GM12878 (cell line): Measurements from ENCODE around the gene TRPV5. TPM values are rescaled to one million over a fixed set of nuclear protein-coding genes. Genes with fewer than 3 reads are reported as not detected.

Experiments
- ATAC-seq: fragments of 200-7000 bp; cut with Tn5 transposase; 3 replicates; pipeline ENCODE4 v1.9.1; 2020; ENCODE audit warnings: mild to moderate bottlenecking, moderate library complexity
- BruUV-seq: library from RNA; stranded (reverse); fragments of 400-500 nt; replicated peaks from 2 replicates; lab custom pipeline; 2021; lab: Mats Ljungman, UMichigan
- CTCF ChIA-PET: fragments of 300-600 bp; sonication (Branson Sonifier 250); formaldehyde crosslinking; extraction: SDS; loops from one replicate; lab custom pipeline; 2021; ENCODE audit warnings: inconsistent platforms; lab: Yijun Ruan, JAX
- POLR2A ChIA-PET: fragments of 350-600 bp; formaldehyde crosslinking; extraction: SDS; loops from one replicate; lab custom pipeline; 2021; ENCODE audit warnings: inconsistent platforms; lab: Charles Lee
- RAD21 ChIA-PET: fragments of 300-600 bp; sonication (Branson Sonifier 250); formaldehyde crosslinking; loops from one replicate; lab custom pipeline; 2023; ENCODE audit warnings: antibody characterized with exemption; ENCODE audit not compliant: unreplicated experiment; lab: Charles Lee
- SMC1A ChIA-PET: fragments of 300-600 bp; sonication (Branson Sonifier 250); formaldehyde crosslinking; loops from one replicate; lab custom pipeline; 2023; ENCODE audit not compliant: unreplicated experiment, uncharacterized antibody; lab: Charles Lee
- DNase-seq: peaks from one replicate; pipeline ENCODE4 v3.0.0-alpha.2; 2011; ENCODE audit warnings: low read depth, low spot score
- FAIRE-seq: peaks from 3 replicates; lab custom pipeline; 2011; peaks lifted over from hg19 to GRCh38; lab: Jason Lieb, UNC
- H2AFZ ChIP-seq: 2 replicates; pipeline ENCODE4 v1.6.0; 2011; ENCODE audit warnings: low read depth, low read length, control low read depth; ENCODE audit not compliant: control insufficient read depth
- H3K27ac ChIP-seq: 2 replicates; pipeline ENCODE4 v1.5.1; 2011; ENCODE audit warnings: control low read depth; ENCODE audit not compliant: control insufficient read depth, insufficient read depth
- H3K27me3 ChIP-seq, 2 experiments: replicated peaks in 1 of 2; 2 replicates each; pipeline versions ENCODE4 v1.6.0 to v1.6.1; 2011; ENCODE audit warnings: low read length in 1 of 2; ENCODE audit not compliant: control insufficient read depth in 2 of 2, insufficient read depth in 2 of 2
- H3K36me3 ChIP-seq, 2 experiments: 2 replicates each; pipeline ENCODE4 v1.5.1; 2011; ENCODE audit warnings: low read length in 1 of 2; ENCODE audit not compliant: control insufficient read depth in 2 of 2, insufficient read depth in 2 of 2
- H3K4me1 ChIP-seq: 2 replicates; pipeline ENCODE4 v1.6.1; 2011; ENCODE audit warnings: mild to moderate bottlenecking, low read length, moderate library complexity, mixed read lengths; ENCODE audit not compliant: control insufficient read depth, insufficient read depth
- H3K4me2 ChIP-seq: 2 replicates; pipeline ENCODE4 v1.6.0; 2011; ENCODE audit warnings: control low read depth; ENCODE audit not compliant: control insufficient read depth, insufficient read depth
- H3K4me3 ChIP-seq: fragments of 200-600 bp; sonication (generic); 2 replicates; pipeline ENCODE4 v1.5.1; 2016
- H3K79me2 ChIP-seq: 2 replicates; pipeline ENCODE4 v1.6.0; 2011; ENCODE audit warnings: low read length; ENCODE audit not compliant: control insufficient read depth, insufficient read depth
- H3K9ac ChIP-seq: 2 replicates; pipeline ENCODE4 v1.8.0; 2011; ENCODE audit warnings: low read length, control low read depth, mixed read lengths; ENCODE audit not compliant: control insufficient read depth, insufficient read depth
- H3K9me3 ChIP-seq: replicated peaks from 3 replicates; pipeline ENCODE4 v1.5.1; 2011; ENCODE audit warnings: mild to moderate bottlenecking, low read length; ENCODE audit not compliant: control insufficient read depth, insufficient read depth
- H4K20me1 ChIP-seq: 2 replicates; pipeline ENCODE4 v1.6.0; 2011; ENCODE audit not compliant: control insufficient read depth, insufficient read depth
- ATF2 ChIP-seq: IDR thresholded peaks from 2 replicates; pipeline ENCODE4 v1.6.1; 2012; ENCODE audit warnings: low read length, inconsistent platforms
- GATAD2B ChIP-seq: fragments of 450-650 bp; conservative IDR thresholded peaks from 2 replicates; pipeline ENCODE4 v1.6.1; 2017; ENCODE audit warnings: low read depth, mild to moderate bottlenecking, moderate library complexity
- MTA3 ChIP-seq: IDR thresholded peaks from 2 replicates; pipeline ENCODE4 v1.6.1; 2012; ENCODE audit warnings: low read length, inconsistent platforms, borderline replicate concordance
- SKIL ChIP-seq: fragments of 450-650 bp; IDR thresholded peaks from 2 replicates; pipeline ENCODE4 v1.6.1; 2017; ENCODE audit warnings: mild to moderate bottlenecking, low read depth, inconsistent platforms; ENCODE audit not compliant: poor library complexity, severe bottlenecking
- SPI1 ChIP-seq: IDR thresholded peaks from 2 replicates; pipeline ENCODE4 v1.6.1; 2011; ENCODE audit warnings: low read depth, mild to moderate bottlenecking, low read length, moderate library complexity, borderline replicate concordance; ENCODE audit not compliant: insufficient read depth
- ZBTB40 ChIP-seq: fragments of 450-650 bp; IDR thresholded peaks from 2 replicates; pipeline ENCODE4 v1.6.1; 2016; ENCODE audit warnings: mild to moderate bottlenecking, moderate library complexity, borderline replicate concordance
- ZSCAN29 ChIP-seq: fragments of 450-650 bp; IDR thresholded peaks from 2 replicates; pipeline ENCODE4 v1.6.1; 2017; ENCODE audit warnings: mild to moderate bottlenecking, moderate library complexity
- WGBS: methylation state at CpG from one replicate; pipeline ENCODE4 v1.1.6; 2016; ENCODE audit warnings: low lambda C conversion rate; ENCODE audit not compliant: insufficient replicate concordance, insufficient coverage; ENCODE audit errors: missing lambda C conversion rate; 5-methylcytosine and 5-hydroxymethylcytosine counted together
- in situ Hi-C: fragments of 300-500 bp; cut with MboI; formaldehyde crosslinking; loops from 9 replicates; pipeline ENCODE4 v1.14.3; 2018; ENCODE audit warnings: mixed read lengths
- intact Hi-C: fragments of 100-400 bp; cut with micrococcal nuclease; formaldehyde crosslinking; loops from one replicate; pipeline ENCODE4 v1.14.2; 2022; ENCODE audit not compliant: unreplicated experiment
- polyA plus RNA-seq, 11 experiments: library from polyadenylated mRNA; depleted of rRNA in 4 of 11; unstranded in 6 of 11; stranded (reverse) in 5 of 11; fragments of >200 nt; fragmentation: Nextera tagmentation in 4 of 11; fragmentation: Illumina TruSeq in 1 of 11; extraction: Ambion mirVana in 4 of 11; extraction: Trizol in 1 of 11; gene quantifications; 1 replicate in 1 of 11; 2 replicates in 10 of 11; pipeline versions ENCODE4 v1.2.1 to v1.2.3, GENCODE V29; 2011 to 2016; ENCODE audit warnings: inconsistent platforms in 2 of 11, missing spikeins in 2 of 11, low read depth in 1 of 11
- total RNA-seq, 4 experiments: library from RNA; depleted of rRNA in 3 of 4; stranded (reverse); fragments of >200 nt in 3 of 4; fragmentation: Illumina TruSeq in 1 of 4; extraction: Trizol in 1 of 4; gene quantifications; 2 replicates each; pipeline versions ENCODE4 v1.2.1 to v1.2.3, GENCODE V29; 2013 to 2021

The TRPV5 gene
- total and polyA plus RNA-seq, 10 of the 15 experiments (the other 5 are each of a cell fraction or from before 2014, with no cell fraction given): not detected

- FAIRE-seq (no peak), DNase-seq (no peak), ATAC-seq (no peak)
- H3K4me3 ChIP-seq: no peak overlapping the region
- BruUV-seq: no TSS peak
- CTCF ChIA-PET: interaction anchor here (1.0 to 4.0 kb wide), 7 partner anchors 9 to 363 kb away, joined by 3 to 20 read pairs (median 7); no protein-coding TSS in a partner anchor
- 24% methylated on average over 3 of the region's 3 CpGs for WGBS
- SMC1A ChIA-PET: interaction anchor here (1.7 kb wide), 1 partner anchor 140 kb away, joined by 3 read pairs; no protein-coding TSS in a partner anchor
- H2AFZ ChIP-seq: no peak overlapping the region
- no peaks in the 10 kb centered on the region for H4K20me1 ChIP-seq
- H3K9me3 ChIP-seq: no peaks in the 10 kb centered on the region
- TF ChIP-seq SPI1 (no peak), SKIL (no peak), ZBTB40 (no peak), ZSCAN29 (no peak), GATAD2B (no peak), ATF2 (no peak), MTA3 (no peak)
- peaks cover 0 to 3% of the 10 kb centered on the region in 2 experiments; a peak in 3 of 4 replicates for H3K27me3 ChIP-seq
- H3K79me2 ChIP-seq: no peaks in the 10 kb centered on the region
- intact Hi-C loops (no loop called here), in situ Hi-C loops (no loop called here)
- no peak overlapping the region for H3K27ac ChIP-seq
- no peak overlapping the region for H3K9ac ChIP-seq
- no peak overlapping the region for H3K4me2 ChIP-seq
- POLR2A ChIA-PET: no interaction called here
- RAD21 ChIA-PET: interaction anchor here (1.4 kb wide), 1 partner anchor 50 kb away, joined by 3 read pairs; no protein-coding TSS in a partner anchor
- H3K4me1 ChIP-seq: no peaks in the 10 kb centered on the region
- H3K36me3 ChIP-seq: no peaks in the 10 kb centered on the region
Measured at GRCh38 chr7:142860968-142861367, 72.6 kb downstream of the TRPV5 start.
